Uterus (tissue), 4 donors: Measurements from ENCODE around the gene WDR20. TPM values are rescaled to one million over a fixed set of nuclear protein-coding genes. Genes with fewer than 3 reads are reported as not detected.

ENCODE experiments used
- DNase-seq, 2 donors: peaks; one replicate each; pipeline ENCODE4 v3.0.0-alpha.2; 2019 to 2020
- H3K27ac ChIP-seq, 2 donors: fragments of 200-600 bp; sonication (generic); 1 replicate in 1 of 2; 2 replicates in 1 of 2; pipeline ENCODE4 v1.5.1; 2016 to 2018
- H3K27me3 ChIP-seq, 2 donors: fragments of 200-600 bp; sonication (generic); one replicate each; pipeline ENCODE4 v1.5.1; 2018 to 2019; ENCODE audit warnings: control low read depth in 1 of 2
- H3K36me3 ChIP-seq, 2 donors: fragments of 200-600 bp; sonication (generic); one replicate each; pipeline ENCODE4 v1.5.1; 2019; ENCODE audit warnings: control low read depth in 1 of 2
- H3K4me1 ChIP-seq, 2 donors: fragments of 200-600 bp; sonication (generic); one replicate each; pipeline ENCODE4 v1.5.1; 2018 to 2019; ENCODE audit warnings: control low read depth in 1 of 2
- H3K4me3 ChIP-seq, 2 donors: fragments of 200-600 bp; sonication (generic); 1 replicate in 1 of 2; 2 replicates in 1 of 2; pipeline ENCODE4 v1.5.1; 2018 to 2019; ENCODE audit warnings: mild to moderate bottlenecking in 1 of 2
- H3K9me3 ChIP-seq, 2 donors: fragments of 200-600 bp; sonication (generic); one replicate each; pipeline ENCODE4 v1.5.1; 2019; ENCODE audit warnings: control low read depth in 1 of 2
- CTCF ChIP-seq, 4 experiments: fragments of 200-600 bp in 2 of 4; fragments of 450-650 bp in 2 of 4; sonication (generic) in 2 of 4; IDR thresholded peaks; one replicate each; pipeline ENCODE4 v1.5.1; 2016 to 2019; ENCODE audit warnings: antibody characterized with exemption in 4 of 4, mild to moderate bottlenecking in 2 of 4, moderate library complexity in 1 of 4
- POLR2A ChIP-seq, 2 donors: fragments of 450-650 bp; IDR thresholded peaks; one replicate each; pipeline ENCODE4 v1.6.1; 2016; ENCODE audit warnings: antibody characterized with exemption in 2 of 2, mild to moderate bottlenecking in 1 of 2, moderate library complexity in 1 of 2
- intact Hi-C: fragments of 100-400 bp; cut with DNase I; formaldehyde crosslinking; loops from one replicate; pipeline ENCODE4 v1.15.1; 2023; ENCODE audit warnings: low total_unique reads
- total RNA-seq, 4 donors: library from RNA; depleted of rRNA in 3 of 4; stranded (reverse); fragments of >200 nt in 3 of 4; gene quantifications; one replicate each; pipeline versions ENCODE4 v1.1.0 to v1.2.4, GENCODE V29; 2014 to 2023
- donor health status: DM: yes; HTN: yes; CAD: no.

Gene WDR20
- total RNA-seq, 4 donors from 2014 or later, result 45.9 to 81.8 (median 53.7) TPM

GRCh38 chr14:102182936-102183619, 43.4 kb downstream of the WDR20 start:
- Histone ChIP-seq H3K4me3 (no peak overlapping the region), H3K27me3 (no peaks in the 10 kb centered on the region), H3K4me1 (peaks cover 0 to 14% of the 10 kb centered on the region in 2 donors), H3K27ac (no peak overlapping the region), H3K36me3 (no peaks in the 10 kb centered on the region), H3K9me3 (no peaks in the 10 kb centered on the region)
- intact Hi-C loops, result no loop called here
- DNase-seq, result no peak
- TF ChIP-seq POLR2A (IDR thresholded peaks at IDR 0.05), result no peak
- TF ChIP-seq CTCF (IDR thresholded peaks at IDR 0.05), result no peak

- Histone ChIP-seq H3K27ac (no peak overlapping the region), H3K4me1 (peaks cover 0 to 14% of the 10 kb centered on the region in 2 donors), H3K4me3 (no peak overlapping the region), H3K36me3 (no peaks in the 10 kb centered on the region), H3K9me3 (no peaks in the 10 kb centered on the region), H3K27me3 (no peaks in the 10 kb centered on the region)
- no peak for DNase-seq
- TF ChIP-seq CTCF (IDR thresholded peaks at IDR 0.05), result no peak
- no peak for TF ChIP-seq POLR2A (IDR thresholded peaks at IDR 0.05)
- intact Hi-C loops, result no loop called here
These were observed 44.2 kb downstream of the WDR20 start for GRCh38 chr14:102183886-102184285.

- Histone ChIP-seq H3K36me3 (no peaks in the 10 kb centered on the region), H3K27me3 (no peaks in the 10 kb centered on the region), H3K9me3 (no peaks in the 10 kb centered on the region), H3K4me1 (peaks cover 0 to 14% of the 10 kb centered on the region in 2 donors), H3K4me3 (no peak overlapping the region), H3K27ac (no peak overlapping the region)
- intact Hi-C loops, result no loop called here
- no peak for DNase-seq
- TF ChIP-seq CTCF (IDR thresholded peaks at IDR 0.05) (no peak), POLR2A (IDR thresholded peaks at IDR 0.05) (no peak)
These were observed 44.8 kb downstream of the WDR20 start for GRCh38 chr14:102184316-102185035.

GRCh38 chr14:102185360-102185759, 45.7 kb downstream of the WDR20 start:
- H3K27me3 ChIP-seq, result no peaks in the 10 kb centered on the region
- H3K4me1 ChIP-seq, result peaks cover 0 to 14% of the 10 kb centered on the region in 2 donors
- no peaks in the 10 kb centered on the region for H3K9me3 ChIP-seq
- H3K4me3 ChIP-seq, result no peak overlapping the region
- intact Hi-C loops, result no loop called here
- H3K36me3 ChIP-seq, result no peaks in the 10 kb centered on the region
- TF ChIP-seq CTCF (IDR thresholded peaks at IDR 0.05), result no peak
- no peak for TF ChIP-seq POLR2A (IDR thresholded peaks at IDR 0.05)
- DNase-seq, result no peak
- no peak overlapping the region for H3K27ac ChIP-seq

- peak overlapping the region; percentile 61 to 65 for H3K27ac ChIP-seq
- peak in 1 of 2 donors; percentile 49 for DNase-seq
- H3K4me1 ChIP-seq, result peaks cover 0 to 11% of the 10 kb centered on the region in 2 donors
These were observed 47.3 kb downstream of the WDR20 start for GRCh38 chr14:102187044-102187443.

More at GRCh38 chr14:102187044-102187443, 47.3 kb downstream of the WDR20 start:
- Histone ChIP-seq H3K36me3 (no peaks in the 10 kb centered on the region), H3K4me3 (no peak overlapping the region), H3K27me3 (no peaks in the 10 kb centered on the region), H3K9me3 (no peaks in the 10 kb centered on the region)
- intact Hi-C loops, result no loop called here
- TF ChIP-seq CTCF (IDR thresholded peaks at IDR 0.05) (no peak), POLR2A (IDR thresholded peaks at IDR 0.05) (no peak)
